Adrenal gland (tissue), 5 donors: ENCODE results near the gene MBD3L2.

Experiments
- POLR2A ChIP-seq, 2 donors: fragments of 450-650 bp; IDR thresholded peaks; one replicate each; pipeline ENCODE4 v1.6.1; 2017; ENCODE audit warnings: antibody characterized with exemption in 2 of 2, mild to moderate bottlenecking in 2 of 2, moderate library complexity in 1 of 2
- TF ChIP-seq, protein P1 (sequence below), 6 experiments: fragments of 450-650 bp in 4 of 6; fragments of 200-600 bp in 2 of 6; sonication (generic) in 1 of 6; IDR thresholded peaks; 1 replicate in 5 of 6; 2 replicates in 1 of 6; pipeline versions ENCODE4 v1.5.1 to v1.8.0; 2016 to 2021; ENCODE audit warnings: antibody characterized with exemption in 6 of 6, mild to moderate bottlenecking in 2 of 6, moderate library complexity in 1 of 6
- donor health status: DM: no; HTN: no; CAD: no.

DNA sequence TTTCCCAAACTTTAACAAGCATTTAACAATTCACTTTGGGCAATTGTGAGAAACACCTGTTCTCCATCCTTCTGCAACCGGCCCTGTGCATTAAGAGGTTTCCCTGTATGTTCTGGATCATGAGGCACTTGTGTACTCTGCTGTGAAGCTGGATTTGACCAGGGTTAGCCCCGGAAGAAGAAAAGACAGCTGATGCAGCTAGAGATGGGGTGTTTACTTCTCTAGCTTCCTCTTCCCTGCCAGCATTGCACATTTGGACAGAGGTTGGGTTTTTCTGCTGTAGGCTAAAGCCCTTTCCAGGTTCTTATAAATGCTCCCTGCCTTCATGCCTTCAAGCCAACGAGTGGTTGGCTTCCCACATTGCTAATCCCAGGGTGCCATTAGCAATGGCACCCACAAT, 48.8 kb upstream of the MBD3L2 start:
- TF ChIP-seq, protein P1, sequence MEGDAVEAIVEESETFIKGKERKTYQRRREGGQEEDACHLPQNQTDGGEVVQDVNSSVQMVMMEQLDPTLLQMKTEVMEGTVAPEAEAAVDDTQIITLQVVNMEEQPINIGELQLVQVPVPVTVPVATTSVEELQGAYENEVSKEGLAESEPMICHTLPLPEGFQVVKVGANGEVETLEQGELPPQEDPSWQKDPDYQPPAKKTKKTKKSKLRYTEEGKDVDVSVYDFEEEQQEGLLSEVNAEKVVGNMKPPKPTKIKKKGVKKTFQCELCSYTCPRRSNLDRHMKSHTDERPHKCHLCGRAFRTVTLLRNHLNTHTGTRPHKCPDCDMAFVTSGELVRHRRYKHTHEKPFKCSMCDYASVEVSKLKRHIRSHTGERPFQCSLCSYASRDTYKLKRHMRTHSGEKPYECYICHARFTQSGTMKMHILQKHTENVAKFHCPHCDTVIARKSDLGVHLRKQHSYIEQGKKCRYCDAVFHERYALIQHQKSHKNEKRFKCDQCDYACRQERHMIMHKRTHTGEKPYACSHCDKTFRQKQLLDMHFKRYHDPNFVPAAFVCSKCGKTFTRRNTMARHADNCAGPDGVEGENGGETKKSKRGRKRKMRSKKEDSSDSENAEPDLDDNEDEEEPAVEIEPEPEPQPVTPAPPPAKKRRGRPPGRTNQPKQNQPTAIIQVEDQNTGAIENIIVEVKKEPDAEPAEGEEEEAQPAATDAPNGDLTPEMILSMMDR (IDR thresholded peaks at IDR 0.05), result no peak
- TF ChIP-seq POLR2A (IDR thresholded peaks at IDR 0.05), result no peak
